Endothelial cell (in vitro differentiated cells): ENCODE results near the gene KIF12. TPM values are rescaled to one million over a fixed set of nuclear protein-coding genes. Genes with fewer than 3 reads are reported as not detected.

ENCODE experiments used
- DNase-seq: peaks from one replicate; pipeline ENCODE4 v3.0.0; 2021; ENCODE audit warnings: low spot score
- H3K27ac Mint-ChIP-seq: one replicate; pipeline ENCODE4 v1.8.0; 2021; ENCODE audit warnings: mixed read lengths, inconsistent platforms; ENCODE audit not compliant: unreplicated experiment
- H3K27me3 Mint-ChIP-seq: one replicate; pipeline ENCODE4 v1.8.0; 2021; ENCODE audit warnings: mild to moderate bottlenecking, moderate library complexity, mixed read lengths, inconsistent platforms; ENCODE audit not compliant: unreplicated experiment
- H3K36me3 Mint-ChIP-seq: one replicate; pipeline ENCODE4 v1.8.0; 2021; ENCODE audit warnings: mild to moderate bottlenecking, low read depth, mixed read lengths, inconsistent platforms; ENCODE audit not compliant: unreplicated experiment
- H3K4me1 Mint-ChIP-seq: one replicate; pipeline ENCODE4 v1.8.0; 2021; ENCODE audit warnings: mild to moderate bottlenecking, mixed read lengths, inconsistent platforms; ENCODE audit not compliant: unreplicated experiment
- H3K4me3 Mint-ChIP-seq: one replicate; pipeline ENCODE4 v1.8.0; 2021; ENCODE audit warnings: mild to moderate bottlenecking, mixed read lengths, inconsistent platforms; ENCODE audit not compliant: unreplicated experiment
- H3K9me3 Mint-ChIP-seq: one replicate; pipeline ENCODE4 v1.8.0; 2021; ENCODE audit warnings: mixed read lengths, inconsistent platforms; ENCODE audit not compliant: unreplicated experiment
- total RNA-seq: library from RNA; stranded (reverse); fragmentation: NEBNext Ultra II Directional; extraction: Animal tissue kit (Norgen Biotek cat#: 25700); gene quantifications from one replicate; pipeline ENCODE4 v1.2.1, GENCODE V29; 2021; ENCODE audit not compliant: unreplicated experiment
- TF ChIP-seq, protein P1 (sequence below): fragments of 200-600 bp; sonication (generic); IDR thresholded peaks from one replicate; pipeline ENCODE4 v1.5.0; 2021; ENCODE audit warnings: antibody characterized with exemption; ENCODE audit not compliant: unreplicated experiment

KIF12 gene
- total RNA-seq, 1 donor from 2014 or later, result 0.26 TPM

- peaks cover 7% of the 10 kb centered on the region for H3K27me3 Mint-ChIP-seq
- TF ChIP-seq, protein P1, sequence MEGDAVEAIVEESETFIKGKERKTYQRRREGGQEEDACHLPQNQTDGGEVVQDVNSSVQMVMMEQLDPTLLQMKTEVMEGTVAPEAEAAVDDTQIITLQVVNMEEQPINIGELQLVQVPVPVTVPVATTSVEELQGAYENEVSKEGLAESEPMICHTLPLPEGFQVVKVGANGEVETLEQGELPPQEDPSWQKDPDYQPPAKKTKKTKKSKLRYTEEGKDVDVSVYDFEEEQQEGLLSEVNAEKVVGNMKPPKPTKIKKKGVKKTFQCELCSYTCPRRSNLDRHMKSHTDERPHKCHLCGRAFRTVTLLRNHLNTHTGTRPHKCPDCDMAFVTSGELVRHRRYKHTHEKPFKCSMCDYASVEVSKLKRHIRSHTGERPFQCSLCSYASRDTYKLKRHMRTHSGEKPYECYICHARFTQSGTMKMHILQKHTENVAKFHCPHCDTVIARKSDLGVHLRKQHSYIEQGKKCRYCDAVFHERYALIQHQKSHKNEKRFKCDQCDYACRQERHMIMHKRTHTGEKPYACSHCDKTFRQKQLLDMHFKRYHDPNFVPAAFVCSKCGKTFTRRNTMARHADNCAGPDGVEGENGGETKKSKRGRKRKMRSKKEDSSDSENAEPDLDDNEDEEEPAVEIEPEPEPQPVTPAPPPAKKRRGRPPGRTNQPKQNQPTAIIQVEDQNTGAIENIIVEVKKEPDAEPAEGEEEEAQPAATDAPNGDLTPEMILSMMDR, result no peak
- DNase-seq, result no peak
- no peaks in the 10 kb centered on the region for H3K4me1 Mint-ChIP-seq
- no peak overlapping the region for H3K4me3 Mint-ChIP-seq
- no peak overlapping the region for H3K27ac Mint-ChIP-seq
- H3K9me3 Mint-ChIP-seq, result no peaks in the 10 kb centered on the region
- H3K36me3 Mint-ChIP-seq, result no peaks in the 10 kb centered on the region
These were observed 18.2 kb downstream of the KIF12 start for GRCh38 chr9:114080773-114081440.

DNA sequence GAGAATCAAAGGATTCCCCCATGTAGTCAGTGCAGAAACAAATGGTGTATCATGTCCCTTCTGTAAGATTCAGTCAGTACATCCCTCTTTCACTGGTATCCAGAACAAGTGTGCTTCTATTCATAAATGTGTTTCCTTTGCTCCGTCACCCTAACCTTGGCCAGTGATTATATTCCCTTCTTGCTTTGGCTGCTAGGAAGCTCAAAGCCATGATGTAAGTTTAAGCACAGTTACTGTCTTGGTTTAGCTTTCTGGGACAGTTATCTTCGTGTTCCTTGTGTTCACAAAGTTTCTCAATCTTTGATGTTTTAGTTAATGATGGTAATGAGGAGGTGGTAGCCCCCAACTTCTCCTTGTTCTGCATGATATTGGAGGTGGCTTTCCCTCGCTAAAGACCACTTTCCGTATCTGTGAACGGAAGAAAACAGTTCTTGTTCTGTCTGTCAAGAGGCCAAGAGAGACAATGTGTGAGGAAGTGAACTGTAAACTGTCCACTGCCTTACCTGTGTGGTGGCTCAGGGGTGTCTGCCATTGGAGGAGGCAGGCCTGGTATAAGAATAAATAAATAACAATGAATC, 18.8 kb downstream of the KIF12 start:
- TF ChIP-seq, protein P1, result no peak
- H3K9me3 Mint-ChIP-seq, result no peaks in the 10 kb centered on the region
- no peak overlapping the region for H3K4me3 Mint-ChIP-seq
- no peaks in the 10 kb centered on the region for H3K36me3 Mint-ChIP-seq
- no peak overlapping the region for H3K27ac Mint-ChIP-seq
- no peaks in the 10 kb centered on the region for H3K4me1 Mint-ChIP-seq
- no peak for DNase-seq
- peaks cover 9% of the 10 kb centered on the region for H3K27me3 Mint-ChIP-seq

DNA sequence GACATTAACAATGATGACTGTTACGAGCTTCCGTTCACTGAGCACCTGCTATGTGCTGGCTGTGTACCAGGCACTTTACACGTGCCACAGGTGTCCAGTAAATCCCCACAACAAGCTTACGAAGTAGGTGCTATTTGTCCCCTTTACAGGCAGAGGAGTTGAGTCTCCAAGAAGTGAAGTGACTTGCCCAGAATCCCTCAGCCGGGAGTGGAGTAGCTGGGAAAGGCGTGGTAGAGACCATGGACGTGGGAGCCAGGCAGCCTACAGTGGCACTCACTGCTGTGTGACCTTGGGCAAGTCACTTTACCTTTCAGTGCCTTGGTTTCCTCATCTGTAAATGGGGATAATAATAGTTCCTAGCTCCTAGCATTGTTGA, 20.3 kb downstream of the KIF12 start:
- no peak overlapping the region for H3K4me3 Mint-ChIP-seq
- TF ChIP-seq, protein P1, result no peak
- DNase-seq, result no peak
- no peaks in the 10 kb centered on the region for H3K4me1 Mint-ChIP-seq
- H3K27ac Mint-ChIP-seq, result no peak overlapping the region
- no peaks in the 10 kb centered on the region for H3K36me3 Mint-ChIP-seq
- no peaks in the 10 kb centered on the region for H3K9me3 Mint-ChIP-seq
- H3K27me3 Mint-ChIP-seq, result peaks cover 10% of the 10 kb centered on the region

- Mint-ChIP-seq H3K4me3 (no peak within 1 kb of the TSS), H3K9me3 (no peaks in the 10 kb centered on the region), H3K27ac (no peak within 1 kb of the TSS), H3K4me1 (no peaks in the 10 kb centered on the region), H3K36me3 (no peaks in the 10 kb centered on the region), H3K27me3 (peaks cover 10% of the 10 kb centered on the region)
- DNase-seq, result no peak
- TF ChIP-seq, protein P1, result no peak
These were observed 20.9 kb downstream of the KIF12 start, which contains the start of gene AMBP for GRCh38 chr9:114078021-114078780. Gene AMBP, minus strand, starts transcription at chr9:114078300. Its CDS starts 91 bp downstream, at chr9:114078209.
